GM20000 (cell line): ENCODE results near the gene PRKAG2.
"Not testable (repeated sequence)": the region's sequence is repeated elsewhere in the genome, so short reads cannot be mapped to it uniquely, and the experiment has no call there.

Experiments
- DNase-seq: peaks from one replicate; pipeline ENCODE4 v3.0.0; 2012; ENCODE audit warnings: low spot score
- TF ChIP-seq, protein P1 (sequence below): IDR thresholded peaks from 2 replicates; pipeline ENCODE4 v1.5.1; 2012; ENCODE audit warnings: mild to moderate bottlenecking, control low read depth; ENCODE audit errors: extremely low read depth, missing control alignments

The PRKAG2 gene

DNA sequence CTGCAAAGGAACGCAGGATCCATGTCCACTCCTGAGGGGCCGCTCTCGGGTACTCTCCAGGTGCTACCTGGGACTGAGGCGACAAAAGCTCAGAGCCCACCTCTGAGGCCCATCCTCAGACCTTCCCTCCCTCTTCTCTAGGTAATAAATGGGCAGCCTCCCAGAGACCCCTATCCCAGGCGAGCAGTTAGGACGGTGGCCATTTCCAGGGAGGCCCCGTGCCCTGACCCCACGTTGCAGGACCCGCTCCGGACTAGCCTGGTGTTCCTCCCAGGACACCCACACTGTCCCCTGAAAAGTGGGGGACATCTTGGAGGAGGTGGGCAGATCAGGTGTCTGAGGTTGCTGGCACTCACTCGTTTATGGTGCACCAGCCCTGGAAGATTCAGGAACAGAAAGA is 44.3 kb downstream of the PRKAG2 start:
- no peak for DNase-seq
- TF ChIP-seq, protein P1, sequence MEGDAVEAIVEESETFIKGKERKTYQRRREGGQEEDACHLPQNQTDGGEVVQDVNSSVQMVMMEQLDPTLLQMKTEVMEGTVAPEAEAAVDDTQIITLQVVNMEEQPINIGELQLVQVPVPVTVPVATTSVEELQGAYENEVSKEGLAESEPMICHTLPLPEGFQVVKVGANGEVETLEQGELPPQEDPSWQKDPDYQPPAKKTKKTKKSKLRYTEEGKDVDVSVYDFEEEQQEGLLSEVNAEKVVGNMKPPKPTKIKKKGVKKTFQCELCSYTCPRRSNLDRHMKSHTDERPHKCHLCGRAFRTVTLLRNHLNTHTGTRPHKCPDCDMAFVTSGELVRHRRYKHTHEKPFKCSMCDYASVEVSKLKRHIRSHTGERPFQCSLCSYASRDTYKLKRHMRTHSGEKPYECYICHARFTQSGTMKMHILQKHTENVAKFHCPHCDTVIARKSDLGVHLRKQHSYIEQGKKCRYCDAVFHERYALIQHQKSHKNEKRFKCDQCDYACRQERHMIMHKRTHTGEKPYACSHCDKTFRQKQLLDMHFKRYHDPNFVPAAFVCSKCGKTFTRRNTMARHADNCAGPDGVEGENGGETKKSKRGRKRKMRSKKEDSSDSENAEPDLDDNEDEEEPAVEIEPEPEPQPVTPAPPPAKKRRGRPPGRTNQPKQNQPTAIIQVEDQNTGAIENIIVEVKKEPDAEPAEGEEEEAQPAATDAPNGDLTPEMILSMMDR = no peak

DNA sequence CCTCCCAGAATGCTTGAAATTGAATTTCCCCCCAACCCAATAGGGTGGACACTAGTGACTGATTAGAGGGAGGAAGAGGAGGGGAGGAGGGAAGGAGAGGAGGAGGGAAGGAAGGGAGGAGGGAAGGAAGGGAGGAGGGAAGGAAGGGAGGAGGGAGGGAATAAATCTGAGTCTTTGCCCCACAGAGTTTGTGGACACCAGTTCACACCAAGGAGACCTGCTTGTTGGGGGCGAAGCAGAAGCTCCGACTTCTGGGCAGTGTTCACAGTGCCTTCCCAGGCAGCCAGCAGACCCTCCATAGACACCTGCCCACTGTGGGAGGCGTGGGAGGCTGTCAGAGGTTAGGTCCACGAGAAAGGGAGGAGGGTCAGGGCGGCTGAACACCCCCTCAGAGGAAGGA is 44.8 kb downstream of the PRKAG2 start:
- no peak for DNase-seq
- TF ChIP-seq, protein P1 = no peak

DNA sequence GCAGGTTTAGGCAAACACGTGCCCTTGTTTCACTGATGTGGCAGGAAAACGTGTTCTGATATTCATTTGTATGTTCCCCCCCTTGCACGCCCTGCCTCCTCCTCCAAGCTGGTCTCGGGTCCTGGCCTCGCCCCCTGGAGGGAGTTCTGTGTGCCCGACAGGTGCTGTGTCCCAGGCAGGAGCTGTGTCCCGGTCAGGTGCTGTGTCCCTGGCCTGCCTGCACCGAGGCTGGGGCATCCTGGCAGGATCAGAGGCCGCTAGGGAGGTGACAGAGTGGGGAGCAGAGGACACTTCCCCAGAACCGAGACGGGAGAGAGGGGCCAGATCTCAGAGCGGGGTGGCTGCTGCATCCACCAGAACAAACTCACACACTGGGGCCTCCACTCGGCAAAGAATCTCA is 45.3 kb downstream of the PRKAG2 start:
- no peak for DNase-seq

DNA sequence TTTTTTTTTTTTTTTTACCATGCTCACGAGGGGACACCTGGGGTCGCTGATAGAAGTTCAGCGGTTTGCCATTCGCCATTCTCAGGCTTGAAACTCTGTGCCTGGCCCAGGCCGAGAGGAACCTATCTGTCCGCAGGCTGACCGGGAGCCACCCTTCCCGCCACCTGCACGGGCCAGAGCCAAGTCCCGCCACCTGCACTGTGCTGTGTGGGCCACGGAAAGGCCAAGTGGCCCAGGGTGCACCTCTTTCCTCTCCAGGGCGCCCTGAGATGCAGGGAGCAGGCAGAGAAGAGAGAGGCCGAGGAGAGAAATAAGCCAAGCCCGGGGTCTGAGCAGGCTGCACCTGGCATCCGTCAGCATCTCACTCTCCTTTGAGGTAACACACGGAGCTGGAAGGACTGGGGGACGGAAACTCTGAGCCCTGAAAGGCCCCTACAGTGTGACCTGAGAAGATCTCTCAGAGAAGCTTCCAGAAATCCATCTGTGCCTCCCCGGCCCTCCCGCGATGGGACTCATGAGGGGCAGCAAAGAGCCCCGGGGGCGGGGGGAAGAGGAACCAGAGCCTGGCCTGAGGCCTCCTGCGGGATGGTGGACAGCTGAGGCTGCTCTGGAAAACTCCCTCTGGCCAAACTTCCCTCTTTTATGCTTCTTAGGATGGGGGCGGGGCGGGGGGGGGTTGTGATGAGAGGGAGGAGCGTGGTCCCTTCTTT is 46.6 kb downstream of the PRKAG2 start:
- no peak for DNase-seq
- TF ChIP-seq, protein P1 = no peak

More for the DNA sequence above, 45.3 kb downstream of the PRKAG2 start:
- TF ChIP-seq, protein P1 = no peak

DNA sequence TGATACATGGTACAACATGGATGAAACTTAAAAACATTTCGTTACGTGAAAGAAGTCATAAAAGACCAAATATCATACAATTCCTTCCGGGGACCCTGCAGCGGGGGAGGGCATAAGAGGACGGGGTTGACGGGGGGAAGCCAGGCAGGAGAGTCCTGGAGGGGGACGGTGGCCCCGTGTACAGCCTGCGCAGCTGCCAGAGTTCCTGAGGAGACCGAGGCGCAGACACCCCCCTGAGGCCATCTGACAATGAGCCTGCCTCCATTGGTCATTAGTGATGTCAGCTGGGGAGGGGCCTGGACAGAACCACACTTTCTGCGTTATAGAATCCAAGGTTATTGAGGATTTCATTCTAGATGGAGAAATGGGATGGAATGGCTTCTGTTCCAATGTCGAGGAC is 47.2 kb downstream of the PRKAG2 start:
- TF ChIP-seq, protein P1 = no peak
- DNase-seq = no peak

DNA sequence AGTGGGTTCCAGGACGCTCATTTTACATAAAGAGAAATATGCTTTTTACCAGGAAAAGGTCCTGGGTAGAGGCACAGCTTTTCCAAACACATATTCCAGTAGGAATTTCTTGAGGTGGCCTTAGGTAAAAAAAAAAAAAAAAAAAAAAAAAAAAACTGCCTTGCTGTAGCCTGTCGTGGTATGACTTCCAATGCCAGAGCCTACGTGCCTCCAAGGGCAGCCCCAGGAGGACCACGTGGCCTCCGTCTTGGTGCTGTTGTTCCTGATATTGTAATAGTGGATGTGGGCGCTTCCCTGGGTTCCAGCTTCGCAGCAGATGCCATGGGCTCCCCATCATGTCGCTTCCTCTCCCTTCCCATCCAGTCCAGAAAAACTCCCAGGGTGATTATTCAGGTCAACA is 49.3 kb downstream of the PRKAG2 start:
- no peak for DNase-seq
- TF ChIP-seq, protein P1 = no peak

DNA sequence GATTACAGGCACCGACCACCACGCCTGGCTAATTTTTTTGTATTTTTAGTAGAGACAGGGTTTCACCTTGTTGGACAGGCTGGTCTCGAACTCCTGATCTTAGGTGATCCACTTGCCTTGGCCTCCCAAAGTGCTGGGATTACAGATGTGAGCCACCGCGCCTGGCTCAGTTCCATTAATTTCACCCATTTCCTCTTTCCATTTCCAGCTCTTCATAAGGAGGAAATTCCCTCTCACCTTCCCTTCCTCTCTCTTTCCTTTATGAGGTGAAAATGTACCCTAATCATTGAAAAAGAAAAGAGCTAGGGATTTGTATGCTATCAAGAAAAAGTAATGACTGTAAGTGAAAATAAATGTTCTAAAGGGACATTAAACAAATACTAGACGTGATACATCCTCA is 50.6 kb downstream of the PRKAG2 start:
- DNase-seq = not testable (repeated sequence)

DNA sequence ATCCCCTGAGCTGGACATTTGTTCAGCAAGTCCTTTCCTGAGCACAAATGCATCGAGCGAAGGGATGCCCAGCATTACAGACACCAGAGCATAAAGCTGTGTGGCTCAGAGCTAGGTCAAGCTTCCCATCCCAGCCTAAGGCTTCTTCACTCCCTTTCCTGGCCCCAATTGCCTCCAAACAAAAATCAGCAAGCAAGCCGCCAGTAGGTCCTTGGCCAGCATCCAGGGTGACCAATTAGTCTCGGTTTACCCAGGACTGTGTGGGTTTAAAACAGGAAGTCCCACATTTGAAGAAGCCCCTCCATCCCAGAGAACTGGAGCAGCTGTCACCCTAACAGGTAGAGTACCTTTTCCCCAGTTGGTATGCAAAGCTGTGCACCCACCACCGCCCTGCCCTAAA is 51.2 kb downstream of the PRKAG2 start:
- TF ChIP-seq, protein P1 = no peak
- DNase-seq = no peak
